ENCODE measurements around the gene MAP3K15.

Gene MAP3K15

GRCh38 chrX:19344661-19345060, 170.6 kb downstream of the MAP3K15 start:
- DNase-seq (ENCODE audit: low read depth) = no peak

GRCh38 chrX:19343535-19344408, 171.5 kb downstream of the MAP3K15 start, which contains the start of gene PDHA1:
TSS of gene PDHA1 (plus strand) at chrX:19343927. CDS start at chrX:19344038, 111 bp downstream.
- DNase-seq (ENCODE audit: low read depth) = peak; percentile 88

GRCh38 chrX:19343085-19343534, 172.2 kb downstream of the MAP3K15 start:
- no peak for DNase-seq (ENCODE audit: low read depth)

DNA sequence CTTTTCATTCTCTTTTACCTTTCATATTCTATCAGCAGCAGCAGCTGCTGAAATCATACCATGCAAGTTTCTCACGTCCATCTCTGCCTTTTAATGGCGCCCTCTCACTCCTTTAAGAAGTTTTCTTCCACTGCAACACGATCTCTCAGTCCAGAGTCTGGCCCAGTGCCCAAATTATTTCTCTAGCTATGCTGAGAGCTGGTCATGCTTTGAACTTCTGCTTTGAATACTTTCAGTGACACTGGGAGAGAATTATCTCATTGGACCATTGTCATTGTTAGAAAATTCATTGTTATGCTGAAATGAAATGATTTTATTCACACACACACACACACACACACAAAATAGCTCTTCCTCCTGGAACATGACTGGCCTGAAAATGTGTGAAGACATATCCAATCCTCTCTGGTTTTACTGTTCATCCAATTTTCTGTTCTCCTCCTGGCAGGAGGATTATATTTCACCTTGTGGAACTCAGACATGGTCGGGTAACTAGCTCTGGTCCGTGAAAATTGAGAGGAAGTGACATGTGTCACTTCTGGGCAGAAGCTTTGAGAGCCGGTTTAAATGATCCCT, 172.9 kb downstream of the MAP3K15 start:
- no peak for DNase-seq (ENCODE audit: low read depth)

DNA sequence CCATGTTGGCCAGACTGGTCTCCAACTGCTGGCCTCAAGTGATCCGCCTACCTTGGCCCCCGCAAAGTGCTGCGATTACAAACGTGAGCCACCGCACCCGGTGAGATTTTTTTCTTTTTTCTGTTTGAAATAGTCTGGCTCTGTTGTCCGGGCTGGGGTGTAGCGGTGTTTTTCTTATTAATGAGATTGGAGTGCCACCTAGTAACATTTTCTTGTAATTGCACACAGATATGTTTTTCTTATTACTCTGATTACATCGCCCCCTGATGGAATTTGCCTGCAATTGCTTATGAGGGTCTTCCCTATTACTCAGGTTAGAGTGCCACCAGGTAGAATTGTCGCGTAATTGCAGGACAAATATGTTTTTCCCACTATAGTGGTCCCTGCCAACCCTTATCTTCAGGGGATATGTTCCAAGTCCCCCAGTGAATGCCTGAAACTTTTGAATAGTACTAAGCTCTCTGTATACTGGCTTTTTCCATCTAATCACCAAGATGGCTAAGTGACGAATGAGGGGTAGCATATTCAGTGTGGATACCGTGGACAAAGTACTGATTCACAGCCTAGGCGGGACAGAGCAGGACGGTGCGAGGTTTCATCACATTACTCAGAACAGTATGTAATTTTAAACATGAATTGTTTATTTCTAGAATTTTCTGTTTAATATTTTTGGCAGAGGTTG, 180.2 kb downstream of the MAP3K15 start:
- no peak for DNase-seq (ENCODE audit: low read depth)

GRCh38 chrX:19332983-19333382, 182.3 kb downstream of the MAP3K15 start:
- DNase-seq (ENCODE audit: low read depth) = no peak

DNA sequence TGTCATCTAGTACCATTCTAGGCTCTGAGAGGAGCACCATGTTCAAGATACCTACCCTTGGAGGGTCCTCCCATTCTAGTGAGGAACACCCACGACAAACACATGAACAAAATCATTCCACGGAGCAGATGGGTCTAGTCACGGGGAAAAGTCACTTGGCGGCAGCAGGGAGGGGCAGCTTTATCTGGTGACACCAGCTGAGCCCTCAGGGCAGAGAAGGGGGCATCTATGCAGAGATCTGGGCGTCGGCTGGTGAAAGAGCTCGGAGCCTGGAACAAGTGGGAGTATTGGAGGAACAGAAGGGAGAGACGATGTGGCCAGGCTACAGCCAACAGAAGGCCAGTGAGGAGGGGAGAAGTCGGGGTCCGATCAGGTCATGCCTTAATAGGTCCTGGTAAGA, 183.5 kb downstream of the MAP3K15 start:
- no peak for DNase-seq (ENCODE audit: low read depth)

DNA sequence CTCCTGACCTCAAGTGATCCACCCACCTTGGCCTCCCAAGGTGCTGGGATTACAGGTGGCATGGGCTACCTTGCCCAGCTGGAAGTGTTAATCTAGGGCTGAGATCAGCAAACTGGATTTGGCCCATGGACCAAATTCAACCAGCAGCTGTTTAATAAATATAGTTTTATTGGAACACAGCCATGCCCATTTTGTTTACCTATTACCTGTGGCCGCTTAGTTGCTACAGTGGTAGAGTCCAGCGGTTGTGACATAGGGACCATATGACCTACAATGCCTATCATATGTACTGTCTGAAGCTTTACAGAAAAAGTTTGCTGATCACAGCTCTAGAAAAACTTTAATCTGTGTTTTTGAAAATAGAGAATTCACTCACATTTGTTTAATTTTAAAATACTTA, 188.7 kb downstream of the MAP3K15 start:
- DNase-seq (ENCODE audit: low read depth) = no peak

Measured in T follicular helper cell (primary cell).